NB4 (cell line): ENCODE measurements around the gene GRID1.

ENCODE experiments used
- DNase-seq: peaks from one replicate; pipeline ENCODE4 v3.0.0; 2010; ENCODE audit warnings: low read depth
- H3K4me3 ChIP-seq: one replicate; pipeline ENCODE4 v1.5.1; 2011; ENCODE audit warnings: mild to moderate bottlenecking, low read depth, low read length, moderate library complexity
- MYC ChIP-seq: IDR thresholded peaks from 2 replicates; pipeline ENCODE4 v1.6.1; 2011; ENCODE audit warnings: low read depth, low read length
- POLR2A ChIP-seq: IDR thresholded peaks from 2 replicates; pipeline ENCODE4 v1.6.1; 2011; ENCODE audit warnings: mild to moderate bottlenecking; ENCODE audit not compliant: insufficient read length; ENCODE audit errors: extremely low read depth
- TF ChIP-seq, protein P1 (sequence below): IDR thresholded peaks from one replicate; pipeline ENCODE4 v1.5.1; 2012; ENCODE audit warnings: low read depth, low read length
- TF ChIP-seq, protein P2 (sequence below): IDR thresholded peaks from 2 replicates; pipeline ENCODE4 v1.6.1; 2011; ENCODE audit warnings: low read depth, low read length

Gene GRID1

DNA sequence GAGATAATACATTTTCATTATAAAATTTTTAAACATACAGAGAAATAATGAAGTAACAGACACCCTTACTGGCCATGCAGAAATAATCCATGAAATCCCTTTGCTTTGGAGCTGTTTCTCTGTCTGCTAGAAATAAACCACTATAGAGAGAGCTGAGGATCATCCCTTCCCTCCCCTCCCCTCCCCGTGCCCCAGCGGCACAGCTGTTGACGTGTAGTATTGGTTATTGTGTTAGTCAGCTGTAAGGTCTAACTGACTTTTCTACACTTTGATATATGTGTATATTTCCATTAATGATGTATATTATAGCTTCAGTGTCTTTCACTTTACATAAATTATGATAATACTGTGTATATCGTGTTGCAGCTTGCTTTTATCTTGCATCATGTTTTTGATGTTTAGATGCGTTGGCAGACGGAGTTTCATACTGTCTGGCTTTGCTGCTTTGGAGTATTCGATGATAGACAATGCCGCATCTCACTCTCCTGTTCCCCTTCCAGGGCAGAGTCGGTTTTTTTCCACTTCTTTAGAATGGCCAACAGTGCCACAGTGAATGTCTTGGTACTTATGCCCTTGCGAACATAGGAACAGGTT lies 27.4 kb upstream of the GRID1 start:
- no peak overlapping the region for H3K4me3 ChIP-seq
- no peak for DNase-seq
- no peak for TF ChIP-seq POLR2A
- TF ChIP-seq, protein P1, sequence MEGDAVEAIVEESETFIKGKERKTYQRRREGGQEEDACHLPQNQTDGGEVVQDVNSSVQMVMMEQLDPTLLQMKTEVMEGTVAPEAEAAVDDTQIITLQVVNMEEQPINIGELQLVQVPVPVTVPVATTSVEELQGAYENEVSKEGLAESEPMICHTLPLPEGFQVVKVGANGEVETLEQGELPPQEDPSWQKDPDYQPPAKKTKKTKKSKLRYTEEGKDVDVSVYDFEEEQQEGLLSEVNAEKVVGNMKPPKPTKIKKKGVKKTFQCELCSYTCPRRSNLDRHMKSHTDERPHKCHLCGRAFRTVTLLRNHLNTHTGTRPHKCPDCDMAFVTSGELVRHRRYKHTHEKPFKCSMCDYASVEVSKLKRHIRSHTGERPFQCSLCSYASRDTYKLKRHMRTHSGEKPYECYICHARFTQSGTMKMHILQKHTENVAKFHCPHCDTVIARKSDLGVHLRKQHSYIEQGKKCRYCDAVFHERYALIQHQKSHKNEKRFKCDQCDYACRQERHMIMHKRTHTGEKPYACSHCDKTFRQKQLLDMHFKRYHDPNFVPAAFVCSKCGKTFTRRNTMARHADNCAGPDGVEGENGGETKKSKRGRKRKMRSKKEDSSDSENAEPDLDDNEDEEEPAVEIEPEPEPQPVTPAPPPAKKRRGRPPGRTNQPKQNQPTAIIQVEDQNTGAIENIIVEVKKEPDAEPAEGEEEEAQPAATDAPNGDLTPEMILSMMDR, result no peak
- TF ChIP-seq MYC, result no peak
- TF ChIP-seq, protein P2, sequence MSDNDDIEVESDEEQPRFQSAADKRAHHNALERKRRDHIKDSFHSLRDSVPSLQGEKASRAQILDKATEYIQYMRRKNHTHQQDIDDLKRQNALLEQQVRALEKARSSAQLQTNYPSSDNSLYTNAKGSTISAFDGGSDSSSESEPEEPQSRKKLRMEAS, result no peak

DNA sequence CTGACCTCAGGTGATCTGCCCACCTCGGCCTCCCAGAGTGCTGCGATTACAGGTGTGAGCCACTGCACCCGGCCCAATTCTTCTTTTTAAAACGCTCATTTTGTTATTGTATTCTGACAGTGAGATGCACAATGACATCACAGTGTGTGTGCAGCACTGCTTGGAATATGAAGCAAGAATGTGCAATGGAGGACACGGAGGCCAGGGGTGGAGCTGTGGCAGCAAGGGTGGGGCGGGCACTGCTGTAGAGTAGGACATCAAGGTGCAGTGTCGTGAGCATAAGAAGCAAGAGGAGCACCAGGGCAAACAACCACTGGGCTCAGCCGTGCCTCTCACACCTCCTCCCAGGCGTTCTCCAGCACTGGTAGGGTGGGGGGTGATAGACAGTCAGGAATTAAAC lies 26.8 kb upstream of the GRID1 start:
- DNase-seq, result no peak
- H3K4me3 ChIP-seq, result no peak overlapping the region
- TF ChIP-seq MYC, result no peak
- TF ChIP-seq, protein P1, result no peak
- TF ChIP-seq, protein P2, result no peak

DNA sequence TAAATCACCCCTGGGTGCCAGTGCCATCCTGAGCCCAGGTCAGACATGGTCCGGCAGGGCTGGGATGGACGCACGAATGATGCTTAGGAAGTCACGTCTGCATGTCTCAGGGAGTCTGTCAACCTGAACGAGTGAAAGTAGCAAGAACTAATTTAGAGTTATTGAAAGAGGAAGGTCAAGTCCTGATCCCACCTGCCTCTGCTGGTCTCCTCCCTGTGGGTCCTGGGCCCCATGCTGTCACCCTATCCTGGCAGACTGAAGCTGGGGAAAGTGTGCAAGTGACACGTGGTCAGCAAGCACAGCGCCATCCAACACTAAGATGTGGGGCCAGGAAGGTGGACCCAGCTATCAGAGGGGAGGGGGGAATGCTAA lies 26.1 kb upstream of the GRID1 start:
- no peak overlapping the region for H3K4me3 ChIP-seq
- DNase-seq, result no peak
- TF ChIP-seq, protein P2, result 0 out of 2 replicates have a peak, but pooled peaks have one; percentile 22
- no peak for TF ChIP-seq POLR2A

- TF ChIP-seq, protein P1, result no peak
- TF ChIP-seq MYC, result no peak
- TF ChIP-seq, protein P2, result no peak
- H3K4me3 ChIP-seq, result no peak overlapping the region
- DNase-seq, result no peak
Measured at GRCh38 chr10:86391986-86392722, 25.6 kb upstream of the GRID1 start.

GRCh38 chr10:86391236-86391840 lies 24.7 kb upstream of the GRID1 start:
- TF ChIP-seq, protein P2, result no peak
- TF ChIP-seq POLR2A, result no peak
- TF ChIP-seq MYC, result no peak
- TF ChIP-seq, protein P1, result no peak
- no peak for DNase-seq
- H3K4me3 ChIP-seq, result no peak overlapping the region
